Body of pancreas (tissue), 4 donors: ENCODE measurements around the gene GLRX3.

ENCODE experiments used
- POLR2A ChIP-seq, 3 donors: fragments of 450-650 bp; IDR thresholded peaks; one replicate each; pipeline ENCODE4 v1.6.1; 2016; ENCODE audit warnings: antibody characterized with exemption in 3 of 3, mild to moderate bottlenecking in 2 of 3
- TF ChIP-seq, protein P1 (sequence below), 7 experiments: fragments of 450-650 bp in 4 of 7; fragments of 200-600 bp in 3 of 7; sonication (generic) in 3 of 7; IDR thresholded peaks; one replicate each; pipeline ENCODE4 v1.5.1; 2016 to 2019; ENCODE audit warnings: antibody characterized with exemption in 7 of 7

DNA sequence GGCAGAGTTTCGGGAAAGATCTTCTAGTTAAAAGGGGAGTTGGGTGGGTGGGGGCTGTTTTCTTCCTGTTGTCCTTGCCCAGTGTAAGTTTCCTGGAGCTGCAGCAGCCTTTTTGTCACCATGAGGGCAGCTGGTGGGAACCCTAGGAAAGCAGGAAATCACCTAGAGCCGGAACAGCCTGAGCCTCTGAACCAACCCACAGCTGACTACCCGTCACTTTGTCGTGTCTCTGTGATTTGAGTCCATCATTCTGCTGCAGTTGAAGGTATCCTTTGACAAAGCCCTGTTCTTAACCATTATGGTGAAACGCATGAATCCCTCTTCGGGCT lies 24.4 kb upstream of the GLRX3 start:
- no peak for TF ChIP-seq POLR2A (IDR thresholded peaks at IDR 0.05)
- TF ChIP-seq, protein P1, sequence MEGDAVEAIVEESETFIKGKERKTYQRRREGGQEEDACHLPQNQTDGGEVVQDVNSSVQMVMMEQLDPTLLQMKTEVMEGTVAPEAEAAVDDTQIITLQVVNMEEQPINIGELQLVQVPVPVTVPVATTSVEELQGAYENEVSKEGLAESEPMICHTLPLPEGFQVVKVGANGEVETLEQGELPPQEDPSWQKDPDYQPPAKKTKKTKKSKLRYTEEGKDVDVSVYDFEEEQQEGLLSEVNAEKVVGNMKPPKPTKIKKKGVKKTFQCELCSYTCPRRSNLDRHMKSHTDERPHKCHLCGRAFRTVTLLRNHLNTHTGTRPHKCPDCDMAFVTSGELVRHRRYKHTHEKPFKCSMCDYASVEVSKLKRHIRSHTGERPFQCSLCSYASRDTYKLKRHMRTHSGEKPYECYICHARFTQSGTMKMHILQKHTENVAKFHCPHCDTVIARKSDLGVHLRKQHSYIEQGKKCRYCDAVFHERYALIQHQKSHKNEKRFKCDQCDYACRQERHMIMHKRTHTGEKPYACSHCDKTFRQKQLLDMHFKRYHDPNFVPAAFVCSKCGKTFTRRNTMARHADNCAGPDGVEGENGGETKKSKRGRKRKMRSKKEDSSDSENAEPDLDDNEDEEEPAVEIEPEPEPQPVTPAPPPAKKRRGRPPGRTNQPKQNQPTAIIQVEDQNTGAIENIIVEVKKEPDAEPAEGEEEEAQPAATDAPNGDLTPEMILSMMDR (IDR thresholded peaks at IDR 0.05) = no peak
